ENCODE measurements around the gene ULBP3. TPM values are rescaled to one million over a fixed set of nuclear protein-coding genes. Genes with fewer than 3 reads are reported as not detected.
A peak's percentile ranks its signal among the peaks of the same experiment; 100 is the strongest.

The ULBP3 gene
- 10 to 100 TPM in 2 of 3 donors, 1 to 10 TPM in 1; 9.7 to 13.4 (median 10.8) TPM for polyA plus RNA-seq (ENCODE audit: insufficient read length in 3 of 3)
- long read RNA-seq, donor 1, result 0 reads
- long read RNA-seq, donor 2, partial matches to known transcripts, result 0 of 3 reads
- long read RNA-seq, donor 2, other reads (novel, unspliced or antisense), result 0 of 3 reads
- long read RNA-seq, donor 3, partial matches to known transcripts, result 0 of 1 reads
- long read RNA-seq, donor 3, other reads (novel, unspliced or antisense), result 0 of 1 reads
- long read RNA-seq, donor 4, partial matches to known transcripts, result 0 of 2 reads
- long read RNA-seq, donor 4, other reads (novel, unspliced or antisense), result 0 of 2 reads
- long read RNA-seq, donor 5, partial matches to known transcripts, result 0 of 1 reads
- long read RNA-seq, donor 5, other reads (novel, unspliced or antisense), result 0 of 1 reads
- long read RNA-seq, donor 6, partial matches to known transcripts, result 0 of 4 reads
- long read RNA-seq, donor 6, other reads (novel, unspliced or antisense), result 0 of 4 reads
- long read RNA-seq, donor 7, transcript ULBP3-201 (5 exons, 988 nt), result major isoform, 10 of 10 reads
- long read RNA-seq, donor 7, partial matches to known transcripts, result 0 of 10 reads
- long read RNA-seq, donor 7, other reads (novel, unspliced or antisense), result 0 of 10 reads
- long read RNA-seq, donor 8, partial matches to known transcripts, result 0 of 2 reads
- long read RNA-seq, donor 8, other reads (novel, unspliced or antisense), result 0 of 2 reads
- long read RNA-seq, donor 9, transcript ULBP3-201 (5 exons, 988 nt), result major isoform, 7 of 8 reads
- long read RNA-seq, donor 9, partial matches to known transcripts, result 0 of 8 reads
- long read RNA-seq, donor 9, other reads (novel, unspliced or antisense), result 0 of 8 reads
- long read RNA-seq, donor 10, partial matches to known transcripts, result 0 of 3 reads
- long read RNA-seq, donor 10, other reads (novel, unspliced or antisense), result 0 of 3 reads
- long read RNA-seq, donor 11, partial matches to known transcripts, result 0 of 2 reads
- long read RNA-seq, donor 11, other reads (novel, unspliced or antisense), result 0 of 2 reads
- long read RNA-seq, donor 12, transcript ULBP3-201 (5 exons, 988 nt), result major isoform, 7 of 7 reads
- long read RNA-seq, donor 12, partial matches to known transcripts, result 0 of 7 reads
- long read RNA-seq, donor 12, other reads (novel, unspliced or antisense), result 0 of 7 reads
- long read RNA-seq, donor 13, partial matches to known transcripts, result 0 of 2 reads
- long read RNA-seq, donor 13, other reads (novel, unspliced or antisense), result 0 of 2 reads
- long read RNA-seq, donor 14, transcript ULBP3-201 (5 exons, 988 nt), result major isoform, 15 of 15 reads
- long read RNA-seq, donor 14, partial matches to known transcripts, result 0 of 15 reads
- long read RNA-seq, donor 14, other reads (novel, unspliced or antisense), result 0 of 15 reads
- long read RNA-seq, donor 15, partial matches to known transcripts, result 0 of 1 reads
- long read RNA-seq, donor 15, other reads (novel, unspliced or antisense), result 0 of 1 reads
- long read RNA-seq, donor 16, partial matches to known transcripts, result 0 of 2 reads
- long read RNA-seq, donor 16, other reads (novel, unspliced or antisense), result 0 of 2 reads

DNA sequence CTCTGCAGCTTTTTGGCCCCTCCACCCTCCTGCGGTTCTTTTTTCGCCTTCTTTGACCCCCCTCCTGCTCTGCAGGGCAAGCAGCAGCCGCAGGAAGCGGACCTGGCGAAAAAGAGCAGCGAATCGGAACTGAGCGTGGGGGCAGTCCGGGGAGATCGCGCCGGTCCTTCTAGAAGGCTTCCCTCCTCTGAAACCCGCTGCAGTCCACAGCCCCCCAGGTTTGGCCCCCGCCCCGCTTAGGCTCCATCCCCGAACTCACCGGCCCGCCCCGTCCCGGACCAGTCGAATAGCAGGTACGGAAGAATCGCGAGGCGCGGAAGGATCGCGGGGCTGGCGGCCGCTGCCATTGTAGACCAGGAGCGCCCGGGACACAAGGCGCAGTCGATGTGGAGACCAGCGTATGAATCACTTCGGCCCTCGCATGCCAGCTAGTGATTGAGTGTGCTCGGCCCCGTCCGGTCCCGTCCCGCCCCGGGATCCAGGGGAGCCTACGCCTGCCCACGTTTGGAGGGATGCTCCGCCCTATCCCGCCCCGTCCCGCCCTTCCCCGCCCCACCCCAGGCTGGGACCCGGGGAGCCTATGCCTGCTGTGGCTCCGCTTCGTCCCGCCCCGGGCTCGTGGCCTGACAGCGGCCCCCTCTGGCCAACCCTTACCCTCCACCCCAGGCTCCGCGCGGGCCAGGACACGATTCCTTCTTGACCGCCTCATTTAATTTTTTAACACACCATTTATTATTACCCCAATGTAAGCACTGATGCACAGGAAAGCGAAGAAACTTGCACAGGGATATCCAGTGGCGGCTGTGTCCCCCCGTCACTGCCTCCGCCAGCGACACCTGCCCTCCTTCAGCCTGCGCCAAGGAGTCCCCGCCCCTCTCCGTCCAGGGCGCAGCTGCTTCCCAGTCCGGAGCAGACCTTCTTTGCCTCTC, at the start of gene ULBP3:
ULBP3 (minus strand) TSS at position 402 of the 929 bp plus-strand sequence; CDS start at position 347, 55 bp downstream.
- peak; percentile 87 for DNase-seq

DNA sequence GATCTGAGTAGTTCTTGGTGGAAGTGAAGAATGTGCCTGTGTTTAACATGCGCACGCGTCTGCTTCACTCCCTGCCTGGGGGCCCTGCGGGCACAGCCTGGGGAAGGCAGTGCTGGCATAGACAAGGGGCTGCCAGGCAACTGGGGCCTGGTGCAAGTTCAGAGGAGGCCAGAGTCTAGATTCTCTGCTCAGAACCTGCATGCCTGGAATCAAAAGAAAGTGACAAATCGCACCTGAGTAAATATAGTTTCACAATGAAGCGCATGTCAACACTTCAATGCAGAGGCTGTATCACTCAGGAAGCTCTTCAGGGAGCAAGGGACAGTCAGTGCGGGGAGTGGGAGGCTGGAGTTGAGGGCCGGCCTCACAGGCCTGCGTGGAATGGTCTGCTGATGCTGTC, 49.7 kb upstream of the ULBP3 start:
- no peak for DNase-seq

DNA sequence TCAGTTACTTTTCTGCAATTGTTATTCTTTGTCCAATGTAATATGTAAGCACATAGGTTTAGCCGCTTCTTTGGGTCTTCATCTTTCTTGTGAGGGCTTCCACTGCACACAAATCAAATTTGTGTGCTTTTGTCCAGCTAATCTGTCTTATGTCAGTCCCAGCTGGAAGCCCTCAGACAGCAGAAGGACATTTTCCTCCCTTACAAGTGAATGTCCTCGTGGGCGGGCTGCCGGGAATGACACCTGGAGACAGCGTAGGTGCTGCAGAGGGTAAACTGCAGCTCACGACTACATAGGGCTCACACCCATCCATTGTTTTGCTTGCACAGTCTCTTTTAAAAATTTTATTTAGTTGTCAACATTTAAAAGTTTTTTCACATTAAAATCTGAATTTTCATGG, 49.3 kb upstream of the ULBP3 start:
- peak; percentile 40 for DNase-seq

DNA sequence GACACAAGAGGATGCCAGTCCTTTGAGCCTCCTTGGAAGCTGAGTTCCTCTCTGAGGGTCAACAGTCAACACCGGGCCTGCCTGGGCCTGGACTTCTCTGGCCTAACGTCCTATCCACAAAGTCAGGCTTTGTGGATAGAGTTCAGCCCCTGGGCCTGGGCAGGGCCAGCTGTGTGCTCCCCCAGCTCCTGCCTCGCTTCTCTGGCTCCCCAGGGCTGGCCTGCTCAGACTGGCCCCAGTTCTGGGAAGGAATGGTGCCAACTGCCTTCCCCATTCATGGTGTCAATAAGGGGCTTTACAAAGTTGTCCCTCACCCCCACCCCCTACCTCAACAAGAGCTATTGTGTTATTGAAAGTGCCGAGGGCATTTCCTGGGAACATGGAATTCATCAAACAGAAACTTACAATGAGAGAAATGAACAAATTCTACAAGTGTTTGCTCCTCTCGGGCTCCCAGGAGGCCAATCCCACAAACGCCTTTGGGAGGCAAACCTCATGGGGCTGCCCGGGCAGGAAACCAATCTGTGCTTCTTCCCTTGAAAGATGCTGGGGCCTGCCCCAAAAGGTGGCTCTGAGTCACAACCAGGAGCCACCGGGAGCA, 47.4 kb upstream of the ULBP3 start:
- DNase-seq, result no peak

DNA sequence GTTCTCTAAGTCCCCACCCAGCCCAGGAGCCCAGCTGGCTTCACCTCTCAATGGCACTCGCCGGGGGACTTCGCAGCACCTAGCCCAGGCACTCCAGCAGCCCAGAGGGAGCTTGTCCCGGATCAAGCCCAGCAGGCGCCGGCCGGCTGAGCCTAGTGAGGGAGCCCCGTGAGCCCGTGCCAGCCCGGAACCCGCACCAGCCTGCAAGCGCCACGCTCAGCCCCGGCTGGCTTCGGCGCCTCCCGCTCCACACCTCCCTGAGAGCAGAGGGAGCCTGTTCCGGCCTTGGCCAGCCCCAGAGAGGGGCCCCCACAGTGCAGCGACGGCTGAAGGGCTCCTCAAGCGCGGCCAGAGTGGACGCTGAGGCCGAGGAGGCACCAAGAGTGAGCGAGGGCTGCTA, 46.8 kb upstream of the ULBP3 start:
- no peak for DNase-seq

DNA sequence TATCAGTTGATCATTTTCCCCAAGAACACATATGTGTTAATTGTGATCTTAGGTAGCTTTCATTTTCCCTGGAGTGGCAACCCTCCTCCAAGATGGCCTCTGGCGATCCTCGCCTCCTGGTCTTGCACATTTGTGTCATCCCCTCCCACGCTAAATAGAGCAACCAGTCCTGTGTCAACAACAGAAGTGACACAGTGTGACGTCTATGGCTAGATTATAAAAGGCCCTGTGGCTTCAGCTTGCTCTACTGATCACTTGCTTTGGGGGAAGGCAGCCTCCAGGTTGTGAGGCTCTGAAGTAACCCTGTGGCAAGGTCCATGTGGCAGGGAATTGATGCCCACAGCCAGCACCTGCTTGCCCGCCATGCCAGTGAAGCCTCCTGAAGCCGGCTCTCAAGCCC, 43.3 kb upstream of the ULBP3 start:
- DNase-seq, result no peak

DNA sequence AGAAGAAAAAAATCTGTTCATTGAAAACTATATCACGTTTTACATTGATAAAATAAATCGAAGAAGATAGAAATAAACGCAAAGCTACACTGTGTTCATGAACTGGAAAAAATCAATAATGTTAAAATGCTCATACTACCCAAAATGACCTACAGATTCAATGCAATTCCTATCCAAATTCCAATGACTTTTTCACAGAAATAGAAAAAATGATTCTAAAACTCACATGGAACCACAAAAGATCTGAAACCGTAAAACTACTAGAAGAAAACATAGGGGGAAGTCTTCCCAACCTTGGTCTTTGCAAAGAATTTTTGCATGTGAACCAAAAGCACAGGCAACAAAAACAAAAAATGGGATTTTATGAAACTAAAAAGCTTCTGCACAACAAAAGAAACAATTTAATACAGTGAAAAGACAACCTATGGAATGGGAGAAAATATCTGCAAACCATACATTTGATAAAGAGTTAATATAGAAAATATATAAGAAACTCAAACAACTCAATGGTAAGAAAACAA, 33.9 kb upstream of the ULBP3 start:
- DNase-seq, result no peak

DNA sequence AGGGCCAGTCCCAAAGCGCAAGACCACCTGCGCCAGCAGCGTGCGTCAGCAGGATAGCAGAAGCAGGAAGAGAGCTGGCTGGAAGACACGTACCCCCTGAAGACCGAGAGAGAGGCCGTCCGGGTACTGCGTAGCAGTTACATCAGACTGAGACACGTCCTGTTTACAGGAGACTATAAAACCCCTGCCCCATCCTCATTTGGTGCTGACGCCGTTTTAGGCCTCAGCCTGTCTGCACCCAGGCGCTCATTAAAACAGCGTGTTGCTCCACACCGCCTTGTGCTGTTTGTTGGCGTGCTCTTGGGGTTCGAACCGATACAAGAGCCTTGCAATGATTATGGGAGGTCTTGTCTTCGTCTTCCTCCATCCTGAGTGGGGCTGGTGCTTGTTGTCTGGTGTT, 31.8 kb upstream of the ULBP3 start:
- no peak for DNase-seq

DNA sequence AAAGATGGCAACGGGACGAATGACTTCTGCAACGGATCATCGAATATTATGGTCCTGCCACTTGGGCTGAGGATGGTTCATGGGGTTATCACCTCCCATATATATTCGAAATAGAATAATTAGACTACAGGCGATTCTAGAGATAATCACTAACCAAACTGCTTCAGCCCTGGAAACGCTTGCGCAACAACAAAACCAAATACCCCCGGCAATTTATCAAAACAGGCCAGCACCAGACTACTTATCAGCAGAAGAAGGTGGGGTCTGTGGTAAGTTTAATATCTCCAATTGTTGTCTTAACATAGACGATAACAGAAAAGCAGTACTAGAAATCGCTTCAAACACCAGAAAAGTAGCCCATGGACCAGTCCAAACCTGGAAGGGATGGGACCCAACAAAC, 31.0 kb upstream of the ULBP3 start:
- DNase-seq, result no peak

DNA sequence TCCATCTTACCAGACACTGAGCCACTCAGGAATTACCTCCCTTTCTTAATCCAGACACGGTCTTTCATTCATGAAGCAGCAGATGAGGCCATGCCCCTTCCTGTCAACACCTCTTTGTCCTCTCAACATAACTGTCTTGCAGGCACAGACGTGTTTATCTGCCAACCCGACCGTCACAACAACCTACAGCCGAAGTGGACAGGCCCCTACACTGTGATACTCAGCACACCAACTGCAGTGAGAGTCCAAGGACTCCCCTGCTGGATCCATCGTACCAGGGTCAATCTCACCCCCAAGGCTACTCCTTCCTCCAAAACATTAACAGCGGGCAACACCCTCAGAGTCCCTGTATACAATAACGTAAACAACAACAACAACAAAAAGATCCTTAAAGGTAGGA, 30.6 kb upstream of the ULBP3 start:
- no peak for DNase-seq

DNA sequence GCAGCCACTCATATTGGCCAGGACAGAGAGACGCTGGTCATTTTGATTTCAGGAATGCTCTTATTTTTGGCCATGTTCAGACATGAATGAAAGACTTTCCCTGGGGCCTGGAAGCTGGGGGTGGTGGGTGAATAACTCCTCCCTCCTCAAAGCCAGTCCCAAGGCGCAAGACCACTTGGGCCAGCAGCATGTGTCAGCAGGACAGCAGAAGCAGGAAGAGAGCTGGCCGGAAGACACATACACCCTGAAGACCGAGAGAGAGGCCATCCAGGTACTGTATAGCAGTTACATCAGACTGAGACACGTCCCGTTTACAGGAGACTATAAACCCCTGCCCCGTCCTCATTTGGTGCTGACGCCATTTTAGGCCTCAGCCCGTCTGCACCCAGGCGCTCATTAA, 29.2 kb upstream of the ULBP3 start:
- DNase-seq, result no peak

DNA sequence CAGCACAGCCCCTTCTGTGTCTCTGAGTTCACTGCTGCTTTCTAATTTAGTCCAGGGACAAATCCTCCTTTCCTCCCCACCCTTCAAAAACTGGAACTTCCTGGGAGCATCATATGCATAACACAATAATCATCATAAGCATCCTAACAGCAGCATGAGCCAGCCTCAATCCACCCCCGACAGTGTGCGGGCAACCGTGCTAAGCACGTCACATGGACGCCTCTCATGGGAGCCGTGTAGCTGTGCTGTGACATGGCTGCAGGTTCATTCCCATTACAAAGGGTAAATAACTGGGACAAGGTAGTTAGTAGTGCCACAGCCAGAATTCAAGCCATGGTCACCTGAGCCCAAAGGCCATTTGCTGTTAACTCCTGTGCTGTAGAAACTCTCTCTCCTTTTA, 24.5 kb upstream of the ULBP3 start:
- no peak for DNase-seq

DNA sequence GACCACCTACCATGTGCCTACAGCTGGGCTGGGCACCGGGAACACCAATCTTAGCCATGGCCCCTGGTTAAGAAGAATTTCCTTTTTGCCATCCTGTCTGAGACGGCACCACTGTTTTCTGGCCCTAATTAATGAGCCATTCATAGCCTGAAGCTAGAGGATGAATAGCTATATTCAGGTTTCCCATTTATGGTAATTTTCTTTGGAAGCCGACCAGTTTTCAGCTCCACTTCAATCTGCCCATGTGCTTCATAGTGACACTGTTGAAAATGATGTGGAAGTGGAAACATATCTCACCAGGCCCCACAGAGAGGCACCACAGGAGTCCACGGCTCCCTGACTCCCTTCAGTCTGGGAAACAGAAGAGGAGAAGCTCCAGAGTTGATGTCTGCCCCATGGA, 22.6 kb upstream of the ULBP3 start:
- DNase-seq, result no peak

DNA sequence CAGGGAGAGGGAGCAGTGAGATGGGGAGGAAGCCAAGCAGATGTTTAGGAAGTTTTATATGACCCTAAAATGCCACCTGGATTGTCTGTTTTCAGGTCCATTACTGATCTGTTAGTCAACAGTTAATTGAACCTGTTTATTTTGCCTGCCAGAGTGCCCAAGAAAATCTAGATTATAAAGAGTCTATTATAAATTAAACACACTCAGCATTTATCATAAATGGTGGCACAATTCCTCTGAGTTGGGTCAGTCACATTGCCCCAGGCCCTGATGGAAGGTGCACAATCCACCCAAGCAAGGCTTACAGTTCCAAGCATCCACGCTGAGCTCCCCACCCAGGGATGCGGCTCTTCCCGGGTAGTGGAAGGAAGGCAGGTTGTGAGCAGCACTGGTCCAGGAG, 21.4 kb upstream of the ULBP3 start:
- no peak for DNase-seq

DNA sequence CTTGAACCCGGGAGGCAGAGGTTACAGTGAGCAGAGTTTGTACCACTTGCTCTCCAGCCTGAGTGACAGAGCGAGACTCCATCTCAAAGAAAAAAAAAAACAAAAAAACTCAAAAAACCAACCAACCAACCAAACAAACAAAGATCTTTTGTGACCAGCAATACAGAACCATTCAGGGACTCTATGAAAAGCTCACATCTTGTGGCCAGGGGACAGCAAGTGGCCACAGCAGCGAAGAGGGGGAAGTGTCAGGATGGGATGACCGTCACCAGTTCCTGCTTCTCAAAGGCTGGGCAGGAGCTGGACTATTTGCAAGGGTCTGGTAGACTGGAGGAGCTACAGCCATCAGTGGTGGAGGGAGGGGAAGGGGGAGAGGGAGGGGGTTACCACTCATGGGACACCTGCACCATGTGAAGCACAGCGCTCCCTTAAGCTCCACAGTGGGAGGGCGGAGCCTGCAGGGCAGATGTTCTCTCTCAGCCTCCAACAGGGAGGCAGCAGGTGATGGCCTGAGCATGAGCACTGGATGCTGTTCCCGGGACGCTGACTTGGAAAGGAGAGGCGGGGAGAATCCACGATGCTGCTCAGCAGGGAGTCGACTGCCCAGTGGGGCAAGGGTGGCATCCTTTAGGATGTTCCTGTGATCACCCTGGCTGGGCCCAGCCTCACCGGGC, 19.7 kb upstream of the ULBP3 start:
- no peak for DNase-seq

DNA sequence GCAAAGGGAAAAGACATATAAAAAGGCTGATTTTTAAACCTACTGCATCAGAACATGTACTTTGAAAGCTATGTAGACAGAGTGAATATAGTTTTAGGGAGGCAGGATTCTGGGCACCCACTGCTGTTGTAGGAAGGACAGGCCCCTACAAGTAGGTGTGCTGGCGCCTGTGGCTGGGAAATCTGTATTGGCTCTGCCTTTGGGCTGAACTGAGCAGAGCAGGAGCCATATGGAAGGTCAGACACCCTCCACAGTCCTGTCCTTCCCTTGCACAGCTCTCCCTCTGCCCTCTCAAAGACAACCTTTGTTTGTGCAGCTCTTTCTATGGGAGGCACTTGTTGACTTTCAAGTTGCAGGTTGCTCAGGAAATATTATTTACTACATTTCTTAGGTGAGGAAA, 18.4 kb upstream of the ULBP3 start:
- no peak for DNase-seq

DNA sequence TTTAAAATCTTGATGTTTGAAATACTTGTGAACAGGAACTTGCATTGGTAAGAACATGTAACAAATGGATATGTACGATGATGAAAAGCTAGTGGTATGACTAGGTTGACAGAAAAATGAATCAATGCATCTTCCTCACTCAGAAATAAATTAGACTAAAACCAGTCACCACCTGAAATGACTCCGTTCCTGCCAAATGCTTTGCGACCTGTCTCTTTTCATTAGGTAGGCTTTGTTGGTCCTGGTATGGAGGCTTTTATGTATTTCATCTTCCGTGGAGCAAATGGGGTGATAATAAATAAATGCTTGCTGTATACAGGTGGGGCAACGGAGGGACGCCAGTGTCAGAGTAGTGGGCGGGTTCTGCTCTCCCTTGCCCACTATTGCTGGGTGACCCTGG, 17.1 kb upstream of the ULBP3 start:
- no peak for DNase-seq

DNA sequence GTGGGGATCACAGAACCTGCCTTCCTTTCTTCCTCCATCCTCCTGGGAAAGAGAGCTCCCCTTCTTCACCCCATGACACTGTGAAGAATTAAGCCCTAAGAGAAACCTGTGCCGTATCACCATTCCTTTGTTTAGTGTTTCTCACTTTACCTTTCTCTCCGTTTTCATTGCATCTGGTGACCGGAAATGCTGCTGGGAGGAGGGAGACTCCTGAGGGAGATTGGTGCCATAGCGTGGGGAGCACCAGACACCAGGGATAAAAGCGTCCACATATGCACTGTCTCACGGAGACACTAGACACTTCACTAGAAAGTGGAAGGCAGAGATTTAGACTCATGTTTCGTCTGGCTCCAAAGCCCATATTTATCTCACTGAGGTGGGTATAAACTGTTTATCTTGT, 15.5 kb upstream of the ULBP3 start:
- no peak for DNase-seq

DNA sequence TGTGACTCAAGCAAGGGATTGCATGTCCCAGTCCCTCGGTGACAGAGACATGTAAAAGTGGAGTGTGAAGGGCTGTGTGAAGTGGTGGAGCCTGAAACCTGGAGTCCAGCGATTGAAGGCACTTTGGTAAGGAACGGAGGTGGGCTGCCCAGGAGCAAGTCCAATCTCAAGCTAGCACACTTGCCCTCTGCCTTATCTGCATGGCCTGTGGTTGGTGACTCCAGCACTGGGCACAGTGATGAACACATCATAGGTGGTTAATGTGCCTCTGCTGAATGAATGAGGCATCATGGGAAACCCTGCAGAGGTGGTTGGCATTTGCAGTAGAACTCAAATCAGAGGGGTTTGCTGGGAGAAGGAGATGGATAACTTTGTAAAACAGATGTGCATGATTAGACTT, 14.9 kb upstream of the ULBP3 start:
- no peak for DNase-seq
